RWPE2 (cell line): ENCODE results near the gene KDM6A.
"Not testable (repeated sequence)": the region's sequence is repeated elsewhere in the genome, so short reads cannot be mapped to it uniquely, and the experiment has no call there.

Experiments
- ATAC-seq: fragments of 200-7000 bp; cut with Tn5 transposase; 3 replicates; pipeline ENCODE4 v1.9.1; 2021; ENCODE audit warnings: low read depth
- DNase-seq: peaks from one replicate; pipeline ENCODE4 v3.0.0-alpha.2; 2020; ENCODE audit warnings: low spot score
- H3K27ac ChIP-seq: fragments of 450-650 bp; 2 replicates; pipeline ENCODE4 v1.5.1; 2017; ENCODE audit warnings: mild to moderate bottlenecking; ENCODE audit not compliant: poor library complexity, severe bottlenecking
- H3K27me3 ChIP-seq: fragments of 250-450 bp; sonication (Bioruptor Pico); 2 replicates; pipeline ENCODE4 v1.5.1; 2021; ENCODE audit warnings: mild to moderate bottlenecking, moderate library complexity; ENCODE audit not compliant: insufficient read depth, poor library complexity, severe bottlenecking
- H3K36me3 ChIP-seq: fragments of 250-450 bp; sonication (Bioruptor Pico); 2 replicates; pipeline ENCODE4 v1.5.1; 2020; ENCODE audit warnings: low read depth, mild to moderate bottlenecking, moderate library complexity
- H3K4me1 ChIP-seq: fragments of 250-450 bp; sonication (Bioruptor Pico); 2 replicates; pipeline ENCODE4 v1.5.1; 2021; ENCODE audit warnings: mild to moderate bottlenecking, moderate library complexity; ENCODE audit not compliant: insufficient read depth, poor library complexity, severe bottlenecking
- H3K4me3 ChIP-seq: fragments of 250-450 bp; sonication (Bioruptor Pico); 2 replicates; pipeline ENCODE4 v1.5.1; 2021; ENCODE audit warnings: mild to moderate bottlenecking, moderate library complexity; ENCODE audit not compliant: severe bottlenecking
- H3K9me3 ChIP-seq: fragments of 250-450 bp; sonication (Bioruptor Pico); 2 replicates; pipeline ENCODE4 v1.5.1; 2021; ENCODE audit warnings: mild to moderate bottlenecking, moderate library complexity; ENCODE audit not compliant: severe bottlenecking
- CTCF ChIP-seq: fragments of 450-650 bp; IDR thresholded peaks from one replicate; pipeline ENCODE4 v1.5.1; 2017; ENCODE audit warnings: mild to moderate bottlenecking, moderate library complexity; ENCODE audit not compliant: poor library complexity, severe bottlenecking

KDM6A gene

GRCh38 chrX:44872821-44873414 lies at the start of gene KDM6A:
TSS of gene KDM6A (plus strand) at chrX:44873188. CDS start at chrX:44873552, 364 bp downstream.
- Histone ChIP-seq H3K4me1 (no peaks in the 10 kb centered on the region), H3K36me3 (0 out of 2 replicates have a peak, but pooled peaks cover 4% of the 10 kb centered on the region), H3K4me3 (peak within 1 kb of the TSS; percentile 93), H3K9me3 (no peaks in the 10 kb centered on the region), H3K27ac (peak within 1 kb of the TSS; percentile 77), H3K27me3 (no peaks in the 10 kb centered on the region)
- DNase-seq (peak; percentile 92), ATAC-seq (peak; percentile 73)
- no peak for TF ChIP-seq CTCF

GRCh38 chrX:44823193-44823592 lies 49.8 kb upstream of the KDM6A start:
- ATAC-seq, H3K4me1 ChIP-seq, DNase-seq, H3K4me3 ChIP-seq, H3K36me3 ChIP-seq, H3K27ac ChIP-seq, H3K27me3 ChIP-seq, H3K9me3 ChIP-seq: not testable (repeated sequence)

- no peaks in the 10 kb centered on the region for H3K9me3 ChIP-seq
- H3K27me3 ChIP-seq: no peaks in the 10 kb centered on the region
- peaks cover 9% of the 10 kb centered on the region for H3K4me1 ChIP-seq
- peak; percentile 98 for ATAC-seq
- no peak overlapping the region for H3K4me3 ChIP-seq
- TF ChIP-seq CTCF: no peak
- H3K27ac ChIP-seq: no peak overlapping the region
- no peaks in the 10 kb centered on the region for H3K36me3 ChIP-seq
- DNase-seq: peak; percentile 61
Measured at GRCh38 chrX:44828008-44828605, 44.9 kb upstream of the KDM6A start.

GRCh38 chrX:44829832-44830231 lies 43.2 kb upstream of the KDM6A start:
- no peak overlapping the region for H3K4me3 ChIP-seq
- ATAC-seq (no peak), DNase-seq (no peak)
- no peak for TF ChIP-seq CTCF
- H3K4me1 ChIP-seq: peaks cover 9% of the 10 kb centered on the region
- no peak overlapping the region for H3K27ac ChIP-seq
- no peaks in the 10 kb centered on the region for H3K9me3 ChIP-seq
- no peaks in the 10 kb centered on the region for H3K27me3 ChIP-seq
- H3K36me3 ChIP-seq: no peaks in the 10 kb centered on the region

- H3K27ac ChIP-seq: peak overlapping the region; percentile 44
- DNase-seq (no peak), ATAC-seq (peak; percentile 46; the same call in 1 of the 3 replicates)
- H3K4me3 ChIP-seq: no peak overlapping the region
- H3K9me3 ChIP-seq: no peaks in the 10 kb centered on the region
- H3K27me3 ChIP-seq: no peaks in the 10 kb centered on the region
- no peaks in the 10 kb centered on the region for H3K36me3 ChIP-seq
- TF ChIP-seq CTCF: no peak
- peaks cover 9% of the 10 kb centered on the region for H3K4me1 ChIP-seq
Measured at GRCh38 chrX:44842550-44843317, 30.3 kb upstream of the KDM6A start.
